Astrocyte of the spinal cord (primary cell): ENCODE data around the gene MARCHF10.

ENCODE experiments used
- DNase-seq: peaks from one replicate; pipeline ENCODE4 v3.0.0; 2011; ENCODE audit warnings: low read depth, low spot score
- H3K4me3 ChIP-seq: 2 replicates; pipeline ENCODE4 v1.5.1; 2011; ENCODE audit warnings: low read depth, mild to moderate bottlenecking, low read length, moderate library complexity
- in situ Hi-C: cut with HindIII; loops from 2 replicates; pipeline ENCODE4 v1.10.0; 2017; ENCODE audit warnings: low sequenced_read_pairs
- TF ChIP-seq, protein P1 (sequence below): IDR thresholded peaks from 2 replicates; pipeline ENCODE4 v1.5.1; 2012; ENCODE audit warnings: low read depth, mild to moderate bottlenecking, low read length, inconsistent platforms

Gene MARCHF10

DNA sequence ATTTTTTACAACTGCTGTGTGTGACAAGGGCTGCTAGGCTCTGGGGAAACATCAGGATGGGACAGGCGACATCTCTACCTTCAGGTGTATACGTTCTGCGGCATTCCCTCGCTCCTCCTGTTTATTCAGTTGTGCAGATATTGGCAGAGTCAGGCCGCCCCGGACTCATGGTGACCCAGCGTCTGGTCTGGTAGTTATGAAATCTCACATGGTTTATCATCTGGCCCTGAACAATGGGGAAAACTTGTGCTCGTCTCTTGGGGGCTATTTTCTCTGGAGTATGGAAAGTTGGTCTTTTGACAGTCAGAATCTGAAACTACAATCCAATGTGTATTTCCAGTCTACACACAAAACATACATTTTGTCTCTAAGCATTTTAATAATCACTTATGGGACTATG is 3.3 kb downstream of the MARCHF10 start:
- TF ChIP-seq, protein P1, sequence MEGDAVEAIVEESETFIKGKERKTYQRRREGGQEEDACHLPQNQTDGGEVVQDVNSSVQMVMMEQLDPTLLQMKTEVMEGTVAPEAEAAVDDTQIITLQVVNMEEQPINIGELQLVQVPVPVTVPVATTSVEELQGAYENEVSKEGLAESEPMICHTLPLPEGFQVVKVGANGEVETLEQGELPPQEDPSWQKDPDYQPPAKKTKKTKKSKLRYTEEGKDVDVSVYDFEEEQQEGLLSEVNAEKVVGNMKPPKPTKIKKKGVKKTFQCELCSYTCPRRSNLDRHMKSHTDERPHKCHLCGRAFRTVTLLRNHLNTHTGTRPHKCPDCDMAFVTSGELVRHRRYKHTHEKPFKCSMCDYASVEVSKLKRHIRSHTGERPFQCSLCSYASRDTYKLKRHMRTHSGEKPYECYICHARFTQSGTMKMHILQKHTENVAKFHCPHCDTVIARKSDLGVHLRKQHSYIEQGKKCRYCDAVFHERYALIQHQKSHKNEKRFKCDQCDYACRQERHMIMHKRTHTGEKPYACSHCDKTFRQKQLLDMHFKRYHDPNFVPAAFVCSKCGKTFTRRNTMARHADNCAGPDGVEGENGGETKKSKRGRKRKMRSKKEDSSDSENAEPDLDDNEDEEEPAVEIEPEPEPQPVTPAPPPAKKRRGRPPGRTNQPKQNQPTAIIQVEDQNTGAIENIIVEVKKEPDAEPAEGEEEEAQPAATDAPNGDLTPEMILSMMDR = no peak
- in situ Hi-C loops = no loop called here
- H3K4me3 ChIP-seq = no peak overlapping the region
- no peak for DNase-seq

DNA sequence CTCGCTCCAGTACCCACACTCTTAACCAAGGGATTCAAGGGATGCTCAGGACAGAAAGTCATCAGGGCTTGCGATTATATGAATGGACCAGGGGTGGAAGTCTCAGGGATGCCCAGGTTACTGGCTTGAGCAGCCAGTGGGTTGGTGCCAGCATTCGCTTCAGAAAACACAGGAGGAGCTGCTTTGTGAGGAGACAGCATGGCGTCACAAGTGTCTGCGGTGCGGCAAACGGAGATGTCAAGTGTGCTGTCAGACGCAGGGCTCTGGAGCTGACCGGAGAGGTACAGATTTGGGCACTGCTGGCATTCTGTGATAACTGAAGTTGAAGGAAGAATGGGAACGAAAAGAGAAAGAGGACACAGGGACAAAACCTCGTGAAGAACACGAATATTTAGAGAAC is 4.1 kb downstream of the MARCHF10 start:
- TF ChIP-seq, protein P1 = no peak
- no peak overlapping the region for H3K4me3 ChIP-seq
- DNase-seq = no peak
- in situ Hi-C loops = no loop called here

DNA sequence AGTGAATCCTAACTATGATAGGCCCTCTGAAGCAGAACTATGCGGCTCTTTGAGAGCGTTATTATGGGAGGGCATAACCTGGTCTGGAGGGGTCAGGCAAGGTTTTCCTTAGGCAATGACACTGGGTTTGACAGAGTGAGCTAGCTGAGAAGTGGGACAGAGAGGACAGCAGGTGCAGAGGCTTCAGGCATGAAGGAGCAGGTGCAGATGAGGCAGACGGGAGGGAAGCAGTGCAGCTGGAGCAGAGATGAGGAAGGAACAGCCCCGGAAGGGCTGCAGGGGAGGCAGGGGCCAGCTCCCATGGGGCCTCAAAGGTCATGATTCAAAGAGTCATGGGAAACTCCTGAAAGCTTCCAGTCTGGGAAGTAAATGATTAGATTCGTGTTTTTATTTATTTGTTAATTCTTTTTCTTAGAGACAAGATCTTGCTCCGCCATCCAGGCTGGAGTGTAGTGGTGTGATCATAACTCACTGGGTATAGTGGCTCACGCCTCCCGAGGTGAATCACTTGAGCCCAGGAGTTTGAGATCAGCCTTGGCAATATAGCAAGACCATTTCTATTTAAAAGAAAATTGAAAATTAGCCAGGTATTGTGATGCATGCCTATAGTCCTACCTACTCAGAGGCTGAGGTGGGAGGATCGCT is 5.4 kb downstream of the MARCHF10 start:
- TF ChIP-seq, protein P1 = no peak
- in situ Hi-C loops = no loop called here
- DNase-seq = no peak
- H3K4me3 ChIP-seq = no peak overlapping the region

DNA sequence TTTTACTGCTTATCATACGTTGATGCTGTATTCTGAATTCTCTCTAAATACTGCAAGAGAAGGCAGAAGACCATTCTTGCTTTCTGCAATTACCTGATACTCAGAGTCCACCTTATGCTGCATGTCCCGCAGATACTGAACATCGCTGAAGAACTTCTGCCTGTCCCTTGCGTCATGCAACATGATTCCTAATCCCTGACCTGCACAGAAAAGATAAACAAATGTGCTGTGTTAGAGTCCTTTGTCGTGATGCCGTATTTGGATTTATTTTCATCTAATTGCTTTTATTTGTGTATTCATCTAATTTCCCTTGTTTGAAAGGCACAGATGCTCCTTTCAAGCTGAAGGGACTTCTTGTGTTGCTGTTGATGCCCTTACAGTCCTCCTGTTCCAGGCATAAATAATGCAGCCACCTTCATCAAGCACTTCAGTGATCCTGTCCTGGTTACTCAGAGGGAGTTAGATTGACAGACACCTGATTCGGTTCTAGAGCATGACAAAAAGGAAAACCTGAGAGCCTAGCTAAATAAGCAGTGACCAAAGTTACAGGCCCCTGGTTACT is 6.5 kb downstream of the MARCHF10 start:
- TF ChIP-seq, protein P1 = no peak
- no peak for DNase-seq
- in situ Hi-C loops = no loop called here
- H3K4me3 ChIP-seq = no peak overlapping the region

DNA sequence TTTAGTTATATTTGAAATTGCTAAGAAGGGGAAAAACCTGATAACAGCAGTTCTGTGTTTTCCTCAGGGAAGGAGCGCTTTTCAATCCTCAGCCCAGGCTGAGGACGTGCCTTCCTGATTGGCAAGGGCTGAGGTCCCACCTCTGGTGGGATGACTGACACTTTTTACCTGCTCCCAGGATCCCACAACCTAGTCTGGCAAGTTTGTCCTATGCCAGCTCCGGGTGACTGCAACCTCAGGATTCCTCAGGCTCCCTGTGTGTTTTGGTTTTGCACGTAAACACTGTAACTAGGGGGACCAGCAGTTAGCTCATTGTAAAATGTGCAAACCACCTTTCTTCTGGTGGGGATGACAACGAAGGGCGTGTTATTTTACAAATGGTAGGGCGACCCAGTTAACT is 7.5 kb downstream of the MARCHF10 start:
- TF ChIP-seq, protein P1 = no peak
- in situ Hi-C loops = no loop called here
- no peak overlapping the region for H3K4me3 ChIP-seq
- peak; percentile 59 for DNase-seq

DNA sequence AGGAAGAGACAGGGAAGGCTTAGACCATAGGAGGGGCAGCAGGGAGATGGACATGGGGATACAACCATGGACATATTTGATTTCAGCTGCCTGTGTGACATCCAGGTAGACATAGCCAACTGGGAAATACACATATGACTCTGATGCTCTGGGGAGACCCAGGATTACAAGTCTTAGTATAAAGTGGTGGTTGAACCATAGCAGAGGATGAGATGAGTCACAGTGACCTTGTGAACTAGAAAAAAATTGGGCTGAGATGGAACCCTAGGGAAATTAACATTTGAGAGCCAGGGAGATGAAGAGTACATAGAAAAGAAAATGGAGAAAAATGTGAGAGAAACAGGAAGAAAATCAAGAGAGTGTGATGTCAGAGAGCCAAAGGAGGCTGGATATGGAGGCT is 10.2 kb downstream of the MARCHF10 start:
- TF ChIP-seq, protein P1 = no peak
- in situ Hi-C loops = no loop called here
- no peak for DNase-seq
- H3K4me3 ChIP-seq = no peak overlapping the region
